Choroid plexus epithelial cell (primary cell): ENCODE data around the gene ZEB2.
A peak's percentile ranks its signal among the peaks of the same experiment; 100 is the strongest.

Source experiments
- DNase-seq: peaks from one replicate; pipeline ENCODE4 v3.0.0-alpha.2; 2010; ENCODE audit warnings: low read depth
- H3K4me3 ChIP-seq: 2 replicates; pipeline ENCODE4 v1.5.1; 2011; ENCODE audit warnings: low read depth, mild to moderate bottlenecking, control low read depth, low read length, moderate library complexity
- CTCF ChIP-seq: conservative IDR thresholded peaks from 2 replicates; pipeline ENCODE4 v1.5.1; 2011; ENCODE audit warnings: low read depth, mild to moderate bottlenecking, control low read depth, inconsistent platforms, low read length, moderate library complexity

Gene ZEB2

GRCh38 chr2:144459937-144460336, 60.0 kb downstream of the ZEB2 start:
- peak; percentile 92 for DNase-seq
- TF ChIP-seq CTCF, result no peak
- no peak overlapping the region for H3K4me3 ChIP-seq

GRCh38 chr2:144459286-144459685, 60.6 kb downstream of the ZEB2 start:
- DNase-seq, result peak; percentile 30
- TF ChIP-seq CTCF, result no peak
- no peak overlapping the region for H3K4me3 ChIP-seq

- TF ChIP-seq CTCF, result no peak
- peak; percentile 41 for DNase-seq
- H3K4me3 ChIP-seq, result no peak overlapping the region
Observed at GRCh38 chr2:144458541-144458940, 61.4 kb downstream of the ZEB2 start.

- no peak for TF ChIP-seq CTCF
- peak; percentile 92 for DNase-seq
- no peak overlapping the region for H3K4me3 ChIP-seq
Observed at GRCh38 chr2:144456680-144457079, 63.2 kb downstream of the ZEB2 start.

- DNase-seq, result no peak
- no peak overlapping the region for H3K4me3 ChIP-seq
- TF ChIP-seq CTCF, result no peak
Observed at GRCh38 chr2:144455987-144456386, 63.9 kb downstream of the ZEB2 start.

GRCh38 chr2:144454466-144455287, 65.2 kb downstream of the ZEB2 start:
- no peak overlapping the region for H3K4me3 ChIP-seq
- peak; percentile 34 for DNase-seq
- no peak for TF ChIP-seq CTCF
